Smooth muscle cell (in vitro differentiated cells): ENCODE results near the gene PCDHGC3. TPM values are rescaled to one million over a fixed set of nuclear protein-coding genes. Genes with fewer than 3 reads are reported as not detected.

Experiments
- DNase-seq: peaks from one replicate; lab custom pipeline; 2025; ENCODE audit not compliant: unreplicated experiment; lab: John Stamatoyannopoulos, UW
- H2AFZ ChIP-seq: fragments of 200-600 bp; sonication (generic); 2 replicates; pipeline ENCODE4 v1.6.0; 2016; ENCODE audit warnings: antibody characterized with exemption, low read depth, mild to moderate bottlenecking
- H3F3A ChIP-seq: fragments of 200-600 bp; sonication (generic); 2 replicates; pipeline ENCODE4 v1.6.0; 2017; ENCODE audit warnings: antibody characterized with exemption, low read depth
- H3K27ac ChIP-seq: fragments of 200-600 bp; sonication (generic); 2 replicates; pipeline ENCODE4 v1.5.1; 2016; ENCODE audit warnings: low read depth, mild to moderate bottlenecking
- H3K27me3 ChIP-seq: fragments of 200-600 bp; sonication (generic); 2 replicates; pipeline ENCODE4 v1.6.1; 2016; ENCODE audit warnings: low read depth, mild to moderate bottlenecking
- H3K36me3 ChIP-seq: fragments of 200-600 bp; sonication (generic); 2 replicates; pipeline ENCODE4 v1.5.1; 2016; ENCODE audit warnings: low read depth
- H3K4me1 ChIP-seq: fragments of 200-600 bp; sonication (generic); 2 replicates; pipeline ENCODE4 v1.5.1; 2016; ENCODE audit warnings: low read depth
- H3K4me2 ChIP-seq: fragments of 200-600 bp; sonication (generic); 2 replicates; pipeline ENCODE4 v1.6.0; 2016; ENCODE audit warnings: mild to moderate bottlenecking
- H3K4me3 ChIP-seq: fragments of 200-600 bp; sonication (generic); 2 replicates; pipeline ENCODE4 v1.5.1; 2016; ENCODE audit warnings: mild to moderate bottlenecking
- H3K79me2 ChIP-seq: fragments of 200-600 bp; sonication (generic); 2 replicates; pipeline ENCODE4 v1.6.0; 2016; ENCODE audit warnings: low read depth, mild to moderate bottlenecking
- H3K9ac ChIP-seq: fragments of 200-600 bp; sonication (generic); 2 replicates; pipeline ENCODE4 v1.6.0; 2016; ENCODE audit warnings: low read depth
- H3K9me3 ChIP-seq: fragments of 200-600 bp; sonication (generic); replicated peaks from 2 replicates; pipeline ENCODE4 v1.5.1; 2016; ENCODE audit warnings: low read depth
- H4K20me1 ChIP-seq: fragments of 200-600 bp; sonication (generic); 2 replicates; pipeline ENCODE4 v1.6.0; 2016; ENCODE audit warnings: low read depth
- CTCF ChIP-seq: fragments of 200-600 bp; sonication (generic); IDR thresholded peaks from 2 replicates; pipeline ENCODE4 v1.5.1; 2017; ENCODE audit warnings: borderline replicate concordance, mild to moderate bottlenecking, antibody characterized with exemption; ENCODE audit not compliant: insufficient read depth, poor library complexity, severe bottlenecking
- WGBS: methylation state at CpG from one replicate; pipeline ENCODE4 v1.1.7; 2016; ENCODE audit warnings: low lambda C conversion rate; 5-methylcytosine and 5-hydroxymethylcytosine counted together
- polyA plus RNA-seq: library from polyadenylated mRNA; unstranded; fragments of >200 nt; fragmentation: Nextera tagmentation; extraction: Ambion mirVana; gene quantifications from 2 replicates; pipeline ENCODE4 v1.2.1, GENCODE V29; 2016
- total RNA-seq: library from RNA; depleted of rRNA; stranded (reverse); fragments of >200 nt; gene quantifications from 2 replicates; pipeline ENCODE4 v1.2.3, GENCODE V29; 2014

PCDHGC3 gene
- total and polyA plus RNA-seq, 2 experiments from 2014 or later = 50.3 to 111 TPM

DNA sequence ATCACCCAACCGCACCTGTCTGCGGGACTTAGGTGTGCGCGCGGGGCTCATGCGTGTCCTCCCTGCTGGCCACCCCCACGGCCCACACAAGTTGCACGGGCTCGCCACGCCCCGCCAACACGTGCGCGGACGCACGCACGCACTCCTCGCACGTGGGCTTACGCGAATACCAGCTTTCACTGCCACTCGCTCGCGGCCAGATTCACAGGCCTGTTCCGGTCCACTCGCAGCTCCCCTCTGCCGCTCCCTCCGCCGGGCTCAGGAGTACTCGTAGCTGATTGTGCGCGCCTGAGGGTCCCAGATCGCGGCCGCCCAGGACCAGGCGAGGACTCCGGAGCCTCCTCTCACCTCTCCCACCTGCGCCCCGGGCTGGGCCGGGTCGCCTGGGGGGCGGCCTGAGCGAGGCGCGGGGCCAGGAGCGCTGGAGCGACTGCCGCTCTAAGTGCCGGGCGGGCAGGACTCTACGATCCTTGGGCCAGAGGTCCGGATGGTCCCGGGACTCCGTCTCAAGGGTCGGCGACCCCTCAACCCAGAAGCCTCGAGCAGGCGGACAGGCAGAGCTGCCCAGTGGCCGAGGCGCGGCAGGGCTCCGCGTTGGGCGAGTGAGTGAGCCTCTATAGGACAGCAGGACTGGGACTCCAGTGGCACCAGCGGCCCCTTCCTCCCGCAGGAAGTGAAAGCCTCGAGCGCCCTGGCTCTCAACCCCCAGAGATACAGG, 16.6 kb downstream of the PCDHGC3 start:
- Histone ChIP-seq H3K79me2 (peaks cover 33% of the 10 kb centered on the region), H3K9ac (no peak overlapping the region), H2AFZ (no peak overlapping the region), H3K27ac (no peak overlapping the region), H3K9me3 (no peaks in the 10 kb centered on the region), H3F3A (peaks cover 39% of the 10 kb centered on the region), H3K4me1 (peaks cover 25% of the 10 kb centered on the region), H3K27me3 (no peaks in the 10 kb centered on the region), H3K4me2 (peak overlapping the region; percentile 73), H4K20me1 (peaks cover 59% of the 10 kb centered on the region), H3K4me3 (no peak overlapping the region), H3K36me3 (no peaks in the 10 kb centered on the region)
- 41% methylated on average over 50 of the region's 68 CpGs for WGBS
- no peak for DNase-seq
- TF ChIP-seq CTCF = no peak

DNA sequence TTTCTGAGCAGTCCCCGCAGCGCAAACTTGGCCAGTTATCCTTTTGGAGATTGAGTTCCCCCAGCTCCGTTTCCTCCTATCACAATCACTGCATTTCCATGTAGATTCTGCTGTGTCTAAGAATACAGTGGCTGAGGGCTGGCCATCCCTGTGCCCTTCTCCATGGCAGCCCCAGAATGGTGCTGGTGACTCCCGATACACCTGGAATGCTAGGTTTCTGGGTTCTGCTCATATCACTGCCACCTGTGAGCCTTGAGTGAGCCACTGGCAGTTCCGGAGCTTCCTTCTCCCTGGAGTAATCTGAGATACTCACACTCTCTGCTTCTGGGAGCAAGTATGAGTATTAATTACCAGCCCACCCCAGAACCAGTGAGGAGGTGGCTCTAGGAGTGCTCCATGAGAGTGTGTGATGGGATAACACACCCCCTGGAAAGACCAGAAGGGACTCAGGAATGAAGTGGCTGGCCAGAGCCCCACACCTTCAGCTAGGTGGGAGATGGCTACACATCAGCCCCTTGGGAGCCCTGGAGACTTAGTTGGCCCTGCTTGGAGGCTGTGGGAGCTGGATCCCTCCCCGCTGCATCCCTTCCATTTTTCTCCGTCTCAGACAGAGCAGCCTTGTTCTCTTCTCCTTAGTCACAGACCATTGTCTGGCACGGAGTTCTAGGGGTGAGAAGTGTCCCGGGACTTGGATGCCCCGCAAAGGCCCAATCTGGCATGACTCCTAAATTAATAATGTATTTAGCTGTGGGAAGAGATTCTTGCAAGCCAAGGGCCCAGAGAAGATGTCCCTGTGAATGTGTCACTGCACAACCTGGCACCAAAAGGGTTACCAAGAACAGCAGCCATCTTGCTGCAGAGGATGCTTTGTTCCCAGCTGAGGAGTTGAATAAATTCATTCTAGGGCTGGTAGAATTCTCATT, 18.0 kb downstream of the PCDHGC3 start:
- Histone ChIP-seq H3K27me3 (no peaks in the 10 kb centered on the region), H3K4me3 (no peak overlapping the region), H3K4me2 (peak overlapping the region; percentile 86), H3K4me1 (peaks cover 25% of the 10 kb centered on the region), H3K79me2 (peaks cover 42% of the 10 kb centered on the region), H3K27ac (peak overlapping the region; percentile 84), H3K9me3 (no peaks in the 10 kb centered on the region), H3K9ac (peak overlapping the region; percentile 39), H3F3A (peaks cover 39% of the 10 kb centered on the region), H4K20me1 (peaks cover 45% of the 10 kb centered on the region), H2AFZ (no peak overlapping the region), H3K36me3 (no peaks in the 10 kb centered on the region)
- no peak for DNase-seq
- WGBS = 71% methylated on average over 10 of the region's 10 CpGs
- no peak for TF ChIP-seq CTCF

GRCh38 chr5:141494761-141495452, 19.1 kb downstream of the PCDHGC3 start:
- Histone ChIP-seq H3F3A (peaks cover 32% of the 10 kb centered on the region), H3K79me2 (peaks cover 45% of the 10 kb centered on the region), H2AFZ (no peak overlapping the region), H3K4me1 (peaks cover 25% of the 10 kb centered on the region), H3K36me3 (no peaks in the 10 kb centered on the region), H4K20me1 (peaks cover 34% of the 10 kb centered on the region), H3K4me3 (peak overlapping the region; percentile 1), H3K9me3 (no peaks in the 10 kb centered on the region), H3K27me3 (no peaks in the 10 kb centered on the region), H3K4me2 (peak overlapping the region; percentile 86), H3K9ac (peak overlapping the region; percentile 53), H3K27ac (peak overlapping the region; percentile 84)
- TF ChIP-seq CTCF = no peak
- 16% methylated on average over 21 of the region's 22 CpGs for WGBS
- no peak for DNase-seq
